Measurements from ENCODE around the gene CERS1. TPM values are rescaled to one million over a fixed set of nuclear protein-coding genes. Genes with fewer than 3 reads are reported as not detected.

CERS1 gene
- total RNA-seq, 2 donors from 2014 or later = 0.26 to 0.66 TPM

GRCh38 chr19:18866800-18867123 lies 29.2 kb downstream of the CERS1 start:
- intact Hi-C loops (cut with DNase I) = no loop called here
- no peak for ATAC-seq
- 86 to 90% methylated on average over 17 of the region's 17 CpGs for WGBS, 2 donors

GRCh38 chr19:18865973-18866799 lies 29.8 kb downstream of the CERS1 start:
- Histone ChIP-seq H3K4me3 (no peak overlapping the region), H3K9me3 (no peaks in the 10 kb centered on the region), H3K4me1 (no peaks in the 10 kb centered on the region), H3K27me3 (no peaks in the 10 kb centered on the region), H3K27ac (no peak overlapping the region), H3K36me3 (replicated peaks in 1 of 2; ENCODE audit: insufficient read depth in 1 of 2, low read depth in 2 of 2) (peaks cover 26 to 46% of the 10 kb centered on the region in 2 donors)
- DNase-seq (peak in 3 of 4 donors; percentile 41 to 62 (median 44)), ATAC-seq (peak; percentile 60)
- TF ChIP-seq POLR2A (IDR thresholded peaks at IDR 0.05) = no peak
- TF ChIP-seq CTCF (IDR thresholded peaks at IDR 0.05) = peak; percentile 56 to 95 (median 78)
- WGBS, 2 donors = 40 to 49% methylated on average over 26 to 35 of the region's 38 CpGs
- intact Hi-C loops (cut with DNase I) = no loop called here

More at GRCh38 chr19:18866800-18867123, 29.2 kb downstream of the CERS1 start:
- DNase-seq = no peak
- Histone ChIP-seq H3K9me3 (no peaks in the 10 kb centered on the region), H3K36me3 (replicated peaks in 1 of 2; ENCODE audit: insufficient read depth in 1 of 2, low read depth in 2 of 2) (peaks cover 21 to 40% of the 10 kb centered on the region in 2 donors), H3K27me3 (no peaks in the 10 kb centered on the region), H3K27ac (no peak overlapping the region), H3K4me1 (no peaks in the 10 kb centered on the region), H3K4me3 (no peak overlapping the region)
- TF ChIP-seq CTCF (IDR thresholded peaks at IDR 0.05) (peak in 2 of 7 experiments; percentile 0 to 2), POLR2A (IDR thresholded peaks at IDR 0.05) (no peak)

- intact Hi-C loops (cut with DNase I) = no loop called here
- Histone ChIP-seq H3K27ac (no peak overlapping the region), H3K4me1 (no peaks in the 10 kb centered on the region), H3K27me3 (no peaks in the 10 kb centered on the region), H3K36me3 (replicated peaks in 1 of 2; ENCODE audit: insufficient read depth in 1 of 2, low read depth in 2 of 2) (peaks cover 35 to 54% of the 10 kb centered on the region in 2 donors), H3K4me3 (no peak overlapping the region), H3K9me3 (no peaks in the 10 kb centered on the region)
- DNase-seq (no peak), ATAC-seq (no peak)
- 91 to 100% methylated on average over 7 to 27 of the region's 27 CpGs for WGBS, 2 donors
- TF ChIP-seq CTCF (IDR thresholded peaks at IDR 0.05) = no peak
- no peak for TF ChIP-seq POLR2A (IDR thresholded peaks at IDR 0.05)
Measured at GRCh38 chr19:18865106-18865972, 30.6 kb downstream of the CERS1 start.

- Histone ChIP-seq H3K36me3 (replicated peaks in 1 of 2; ENCODE audit: insufficient read depth in 1 of 2, low read depth in 2 of 2) (peaks cover 36 to 64% of the 10 kb centered on the region in 2 donors), H3K9me3 (no peaks in the 10 kb centered on the region), H3K4me1 (no peaks in the 10 kb centered on the region), H3K27me3 (no peaks in the 10 kb centered on the region), H3K27ac (peak overlapping the region in 1 of 4 donors; percentile 29), H3K4me3 (no peak overlapping the region)
- ATAC-seq (peak; percentile 12), DNase-seq (peak; percentile 46 to 57 (median 50))
- TF ChIP-seq CTCF (IDR thresholded peaks at IDR 0.05) (no peak), POLR2A (IDR thresholded peaks at IDR 0.05) (no peak)
- intact Hi-C loops (cut with DNase I) = no loop called here
- WGBS, 2 donors = 49 to 62% methylated on average over 7 to 16 of the region's 16 CpGs
Measured at GRCh38 chr19:18863843-18864362, 32.1 kb downstream of the CERS1 start.
